Mesendoderm (in vitro differentiated cells): Measurements from ENCODE around the gene IP6K3.

Experiments
- DNase-seq: peaks from one replicate; pipeline ENCODE4 v3.0.0; 2013
- H2AK5ac ChIP-seq: 2 replicates; pipeline ENCODE4 v1.6.1; 2013; ENCODE audit warnings: low read length, inconsistent platforms
- H2BK120ac ChIP-seq: 2 replicates; pipeline ENCODE4 v1.6.1; 2013; ENCODE audit warnings: low read depth, mild to moderate bottlenecking, low read length, moderate library complexity, mixed read lengths
- H2BK15ac ChIP-seq: replicated peaks from 2 replicates; pipeline ENCODE4 v1.6.1; 2013; ENCODE audit warnings: low read depth, mild to moderate bottlenecking, moderate library complexity
- H2BK5ac ChIP-seq: 2 replicates; pipeline ENCODE4 v1.6.1; 2013; ENCODE audit warnings: low read length, inconsistent platforms
- H3K18ac ChIP-seq: 2 replicates; pipeline ENCODE4 v1.6.1; 2013; ENCODE audit warnings: mild to moderate bottlenecking, low read length, mixed read lengths
- H3K23ac ChIP-seq: one replicate; pipeline ENCODE4 v1.6.1; 2013; ENCODE audit warnings: low read length
- H3K27ac ChIP-seq: 2 replicates; pipeline ENCODE4 v1.5.1; 2013; ENCODE audit warnings: low read depth, mild to moderate bottlenecking, inconsistent platforms, low read length, moderate library complexity
- H3K27me3 ChIP-seq: 2 replicates; pipeline ENCODE4 v1.6.1; 2013; ENCODE audit warnings: low read length, control low read depth, mild to moderate bottlenecking, inconsistent platforms; ENCODE audit not compliant: insufficient read depth, poor library complexity
- H3K36me3 ChIP-seq: 2 replicates; pipeline ENCODE4 v1.6.1; 2013; ENCODE audit warnings: low read length, inconsistent platforms; ENCODE audit not compliant: control insufficient read depth, insufficient read depth
- H3K4ac ChIP-seq: one replicate; pipeline ENCODE4 v1.6.1; 2013; ENCODE audit warnings: low read depth, mild to moderate bottlenecking, low read length, moderate library complexity
- H3K4me1 ChIP-seq: 2 replicates; pipeline ENCODE4 v1.6.1; 2013; ENCODE audit warnings: low read depth, low read length, inconsistent platforms; ENCODE audit not compliant: control insufficient read depth
- H3K4me2 ChIP-seq: 2 replicates; pipeline ENCODE4 v1.6.1; 2013; ENCODE audit warnings: low read length
- H3K4me3 ChIP-seq: 2 replicates; pipeline ENCODE4 v1.5.1; 2013; ENCODE audit warnings: mild to moderate bottlenecking, low read length
- H3K56ac ChIP-seq: one replicate; pipeline ENCODE4 v1.6.1; 2013; ENCODE audit warnings: low read length
- H3K79me1 ChIP-seq: 2 replicates; pipeline ENCODE4 v1.6.1; 2013; ENCODE audit warnings: low read length, inconsistent platforms
- H3K79me2 ChIP-seq: 2 replicates; pipeline ENCODE4 v1.6.1; 2013; ENCODE audit warnings: mild to moderate bottlenecking, low read length; ENCODE audit not compliant: control insufficient read depth, insufficient read depth
- H3K9ac ChIP-seq: 2 replicates; pipeline ENCODE4 v1.6.1; 2013; ENCODE audit warnings: low read length, inconsistent platforms
- H4K5ac ChIP-seq: one replicate; pipeline ENCODE4 v1.6.1; 2013; ENCODE audit warnings: low read length
- H4K8ac ChIP-seq: one replicate; pipeline ENCODE4 v1.6.1; 2013; ENCODE audit warnings: low read depth, mild to moderate bottlenecking, control low read depth, low read length, moderate library complexity
- WGBS: extraction: QIAGEN DNeasy Blood & Tissue Kit; methylation state at CpG from one replicate; pipeline ENCODE4 v1.1.7; 2013; ENCODE audit warnings: low lambda C conversion rate, missing lambda C conversion rate; ENCODE audit not compliant: insufficient coverage; ENCODE audit errors: extremely low coverage; 5-methylcytosine and 5-hydroxymethylcytosine counted together

IP6K3 gene

DNA sequence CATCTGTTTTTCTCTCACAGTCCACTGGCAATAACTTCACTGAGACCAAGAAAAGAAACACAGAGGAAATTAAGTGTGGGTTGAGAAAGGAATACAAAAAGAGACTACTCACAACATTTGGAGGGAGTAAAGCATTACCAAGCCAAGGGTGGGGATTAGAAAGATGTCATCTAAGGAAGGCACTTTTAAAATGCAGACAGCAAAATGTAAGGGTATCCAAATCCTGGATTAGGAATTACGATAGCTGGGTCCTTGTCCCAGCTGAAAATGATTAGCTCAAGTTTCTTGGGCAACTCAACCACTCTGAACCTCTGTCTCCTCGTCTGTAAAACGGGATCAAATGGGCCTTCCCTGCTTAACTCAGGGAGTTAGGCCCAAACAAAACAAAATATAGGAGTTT, 40.0 kb upstream of the IP6K3 start:
- no peak overlapping the region for H2BK120ac ChIP-seq
- no peak overlapping the region for H4K8ac ChIP-seq
- peaks cover 21% of the 10 kb centered on the region for H3K4me1 ChIP-seq
- no peak overlapping the region for H3K4me2 ChIP-seq
- DNase-seq: no peak
- peaks cover 14% of the 10 kb centered on the region for H3K79me1 ChIP-seq
- no peak overlapping the region for H3K27ac ChIP-seq
- no peak overlapping the region for H3K18ac ChIP-seq
- peak overlapping the region; percentile 92 for H3K9ac ChIP-seq
- H2BK15ac ChIP-seq: no peak overlapping the region
- H2BK5ac ChIP-seq: no peak overlapping the region
- H3K56ac ChIP-seq: peak overlapping the region; percentile 6
- H3K4ac ChIP-seq: no peak overlapping the region
- no peak overlapping the region for H3K4me3 ChIP-seq
- no peak overlapping the region for H4K5ac ChIP-seq
- no peak overlapping the region for H2AK5ac ChIP-seq
- no CpG with 5 or more reads among the region's 3 CpGs for WGBS
- peaks cover 22% of the 10 kb centered on the region for H3K79me2 ChIP-seq
- no peaks in the 10 kb centered on the region for H3K36me3 ChIP-seq
- no peak overlapping the region for H3K23ac ChIP-seq
- no peaks in the 10 kb centered on the region for H3K27me3 ChIP-seq

GRCh38 chr6:33785778-33786177, 39.1 kb upstream of the IP6K3 start:
- Histone ChIP-seq H3K27me3 (no peaks in the 10 kb centered on the region), H3K4me1 (peaks cover 28% of the 10 kb centered on the region), H3K79me2 (peaks cover 22% of the 10 kb centered on the region), H2BK120ac (no peak overlapping the region), H3K9ac (no peak overlapping the region), H3K27ac (no peak overlapping the region), H4K8ac (no peak overlapping the region), H3K23ac (no peak overlapping the region), H2BK5ac (no peak overlapping the region), H3K56ac (no peak overlapping the region), H3K36me3 (no peaks in the 10 kb centered on the region), H2BK15ac (no peak overlapping the region), H4K5ac (no peak overlapping the region), H3K4me2 (no peak overlapping the region), H3K4me3 (no peak overlapping the region), H2AK5ac (no peak overlapping the region), H3K4ac (no peak overlapping the region), H3K18ac (no peak overlapping the region), H3K79me1 (peaks cover 14% of the 10 kb centered on the region)
- WGBS: no CpG with 5 or more reads among the region's 3 CpGs
- peak; percentile 57 for DNase-seq

- no peak overlapping the region for H2AK5ac ChIP-seq
- no peak overlapping the region for H3K27ac ChIP-seq
- peaks cover 16% of the 10 kb centered on the region for H3K79me1 ChIP-seq
- H2BK15ac ChIP-seq: no peak overlapping the region
- no peak overlapping the region for H4K5ac ChIP-seq
- no peak overlapping the region for H2BK120ac ChIP-seq
- peak overlapping the region; percentile 18 for H3K56ac ChIP-seq
- H3K79me2 ChIP-seq: peaks cover 22% of the 10 kb centered on the region
- H3K4me2 ChIP-seq: no peak overlapping the region
- no peaks in the 10 kb centered on the region for H3K27me3 ChIP-seq
- no peak for DNase-seq
- no CpG with 5 or more reads among the region's 13 CpGs for WGBS
- no peak overlapping the region for H3K4ac ChIP-seq
- peaks cover 36% of the 10 kb centered on the region for H3K4me1 ChIP-seq
- no peak overlapping the region for H3K23ac ChIP-seq
- H3K36me3 ChIP-seq: peaks cover 5% of the 10 kb centered on the region
- no peak overlapping the region for H3K18ac ChIP-seq
- no peak overlapping the region for H4K8ac ChIP-seq
- no peak overlapping the region for H3K9ac ChIP-seq
- no peak overlapping the region for H2BK5ac ChIP-seq
- no peak overlapping the region for H3K4me3 ChIP-seq
These were observed 38.1 kb upstream of the IP6K3 start for GRCh38 chr6:33784787-33785186.

DNA sequence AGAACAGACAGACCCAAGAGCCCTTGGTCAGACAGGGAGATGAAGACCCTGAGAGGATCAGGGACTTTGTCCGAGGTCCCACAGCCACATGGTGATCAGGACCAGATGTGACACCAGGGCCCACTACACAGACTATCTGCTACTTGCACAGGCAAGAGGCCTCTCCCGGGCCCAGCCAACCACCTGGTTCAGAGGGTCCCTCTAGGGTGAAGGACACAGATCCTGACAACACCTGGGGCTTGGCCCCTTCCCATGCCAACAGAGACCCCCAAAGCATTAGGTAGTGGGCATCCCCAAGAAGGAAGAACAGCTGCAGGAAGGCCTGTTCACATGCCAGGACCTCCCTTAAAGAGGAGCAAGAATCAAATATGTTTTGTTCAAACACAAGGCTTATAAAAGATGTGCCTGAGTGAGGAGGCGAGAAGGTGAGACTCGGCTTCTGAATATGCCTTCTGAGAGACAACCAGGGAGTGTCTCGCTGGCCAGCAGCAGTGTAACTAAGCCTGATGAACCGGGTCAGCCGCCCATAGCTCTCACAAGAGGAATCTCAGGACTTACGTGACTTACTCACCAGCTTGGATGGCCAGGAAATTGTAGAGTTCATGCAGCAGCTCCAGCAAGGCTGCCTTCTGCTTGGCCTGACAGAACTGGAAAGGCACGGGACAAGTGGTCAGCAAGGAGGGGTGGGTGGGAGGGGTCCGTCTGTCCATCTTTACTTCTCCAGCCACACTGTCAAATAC, 37.2 kb upstream of the IP6K3 start:
- H4K8ac ChIP-seq: no peak overlapping the region
- DNase-seq: no peak
- no peak overlapping the region for H2BK120ac ChIP-seq
- H3K56ac ChIP-seq: no peak overlapping the region
- H3K9ac ChIP-seq: no peak overlapping the region
- peaks cover 5% of the 10 kb centered on the region for H3K36me3 ChIP-seq
- H3K79me1 ChIP-seq: peaks cover 16% of the 10 kb centered on the region
- H2BK5ac ChIP-seq: no peak overlapping the region
- H3K18ac ChIP-seq: no peak overlapping the region
- H3K4me1 ChIP-seq: peaks cover 36% of the 10 kb centered on the region
- no peak overlapping the region for H2BK15ac ChIP-seq
- no peak overlapping the region for H3K23ac ChIP-seq
- no peak overlapping the region for H3K4me3 ChIP-seq
- H2AK5ac ChIP-seq: no peak overlapping the region
- peaks cover 22% of the 10 kb centered on the region for H3K79me2 ChIP-seq
- no CpG with 5 or more reads among the region's 10 CpGs for WGBS
- no peaks in the 10 kb centered on the region for H3K27me3 ChIP-seq
- no peak overlapping the region for H4K5ac ChIP-seq
- no peak overlapping the region for H3K27ac ChIP-seq
- H3K4ac ChIP-seq: no peak overlapping the region
- H3K4me2 ChIP-seq: no peak overlapping the region

GRCh38 chr6:33782561-33782960, 35.9 kb upstream of the IP6K3 start:
- WGBS: no CpG with 5 or more reads among the region's 5 CpGs
- peaks cover 7% of the 10 kb centered on the region for H3K36me3 ChIP-seq
- H2BK120ac ChIP-seq: no peak overlapping the region
- H3K4ac ChIP-seq: no peak overlapping the region
- no peak overlapping the region for H3K4me3 ChIP-seq
- no peaks in the 10 kb centered on the region for H3K27me3 ChIP-seq
- peaks cover 16% of the 10 kb centered on the region for H3K79me1 ChIP-seq
- H4K5ac ChIP-seq: no peak overlapping the region
- H2BK5ac ChIP-seq: no peak overlapping the region
- H3K9ac ChIP-seq: no peak overlapping the region
- H3K4me1 ChIP-seq: peaks cover 39% of the 10 kb centered on the region
- no peak overlapping the region for H2AK5ac ChIP-seq
- DNase-seq: no peak
- no peak overlapping the region for H2BK15ac ChIP-seq
- no peak overlapping the region for H3K23ac ChIP-seq
- H3K27ac ChIP-seq: no peak overlapping the region
- no peak overlapping the region for H3K4me2 ChIP-seq
- no peak overlapping the region for H3K18ac ChIP-seq
- peak overlapping the region; percentile 6 for H3K56ac ChIP-seq
- H4K8ac ChIP-seq: no peak overlapping the region
- peaks cover 21% of the 10 kb centered on the region for H3K79me2 ChIP-seq
